Measurements from ENCODE around the gene CCDC85B. TPM values are rescaled to one million over a fixed set of nuclear protein-coding genes. Genes with fewer than 3 reads are reported as not detected.

The CCDC85B gene
- total and polyA plus RNA-seq, 2 of the 13 experiments (the other 11 are each of a cell fraction or from before 2014, with no cell fraction given): 8.2 to 19.5 TPM

DNA sequence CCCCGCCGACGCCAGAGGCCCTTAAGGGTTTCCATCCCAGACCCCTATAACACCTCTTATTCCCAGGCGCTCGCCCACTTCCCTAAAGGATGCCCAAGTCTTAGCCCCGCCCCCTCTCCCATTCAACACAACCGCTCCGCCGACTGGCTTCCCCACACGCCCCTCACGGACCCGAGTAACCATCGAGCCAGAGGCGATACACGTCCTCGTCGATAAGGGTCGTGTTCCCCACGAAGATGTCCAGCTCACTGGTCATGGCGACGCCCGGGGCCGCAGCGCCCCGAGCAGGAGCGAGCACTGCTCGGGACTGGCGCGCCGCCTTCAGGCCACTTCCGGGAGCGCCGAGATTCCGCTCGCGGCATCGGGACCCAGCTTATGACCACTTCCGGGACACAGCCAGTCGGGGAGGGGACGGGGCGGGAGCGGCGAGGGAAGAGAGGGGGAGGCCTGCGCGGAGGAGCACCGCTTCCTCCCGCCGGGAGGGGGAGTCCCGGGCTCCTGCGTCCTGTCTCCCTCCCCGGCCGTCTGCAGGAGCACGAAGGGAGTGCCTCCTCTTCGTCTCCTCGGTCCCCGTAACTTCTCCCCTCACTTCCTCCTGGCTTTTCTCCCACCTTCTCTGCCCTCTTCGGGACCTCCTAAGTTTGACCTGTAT is 2.2 kb upstream of the CCDC85B start, which contains the start of gene FIBP (continued):
- TF ChIP-seq, protein P1, sequence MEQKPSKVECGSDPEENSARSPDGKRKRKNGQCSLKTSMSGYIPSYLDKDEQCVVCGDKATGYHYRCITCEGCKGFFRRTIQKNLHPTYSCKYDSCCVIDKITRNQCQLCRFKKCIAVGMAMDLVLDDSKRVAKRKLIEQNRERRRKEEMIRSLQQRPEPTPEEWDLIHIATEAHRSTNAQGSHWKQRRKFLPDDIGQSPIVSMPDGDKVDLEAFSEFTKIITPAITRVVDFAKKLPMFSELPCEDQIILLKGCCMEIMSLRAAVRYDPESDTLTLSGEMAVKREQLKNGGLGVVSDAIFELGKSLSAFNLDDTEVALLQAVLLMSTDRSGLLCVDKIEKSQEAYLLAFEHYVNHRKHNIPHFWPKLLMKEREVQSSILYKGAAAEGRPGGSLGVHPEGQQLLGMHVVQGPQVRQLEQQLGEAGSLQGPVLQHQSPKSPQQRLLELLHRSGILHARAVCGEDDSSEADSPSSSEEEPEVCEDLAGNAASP (CRISPR knock-in tag; IDR thresholded peaks at IDR 0.05; ENCODE audit: borderline replicate concordance): peak; percentile 17; the same call in 1 of the 2 replicates
- TF ChIP-seq TCF7 (IDR thresholded peaks at IDR 0.05; ENCODE audit: low read depth): no peak
- TF ChIP-seq MAZ (IDR thresholded peaks at IDR 0.05; ENCODE audit: borderline replicate concordance, low read depth, low read length): peak; percentile 95
- peak; percentile 84 for TF ChIP-seq MAZ (CRISPR knock-in tag; IDR thresholded peaks at IDR 0.05; ENCODE audit: low read depth)
- no peak for TF ChIP-seq ZNF337 (CRISPR knock-in tag; IDR thresholded peaks at IDR 0.05; ENCODE audit: borderline replicate concordance, low read depth)
- no peak for TF ChIP-seq RFXAP (CRISPR knock-in tag; IDR thresholded peaks at IDR 0.05; ENCODE audit: borderline replicate concordance)
- TF ChIP-seq EEA1 (CRISPR knock-in tag; IDR thresholded peaks at IDR 0.05; ENCODE audit: borderline replicate concordance): no peak
- TF ChIP-seq FOSL1 (CRISPR knock-in tag; IDR thresholded peaks at IDR 0.05; ENCODE audit: borderline replicate concordance): no peak
- no peak for TF ChIP-seq HHEX (CRISPR knock-in tag; IDR thresholded peaks at IDR 0.05)
- no peak for TF ChIP-seq MTF1 (CRISPR knock-in tag; IDR thresholded peaks at IDR 0.05)
- no peak for TF ChIP-seq ZNF652 (CRISPR knock-in tag; IDR thresholded peaks at IDR 0.05; ENCODE audit: borderline replicate concordance, low read depth)
- TF ChIP-seq ZNF17 (CRISPR knock-in tag; IDR thresholded peaks at IDR 0.05): no peak
- no peak for TF ChIP-seq TOE1 (CRISPR knock-in tag; IDR thresholded peaks at IDR 0.05)
- TF ChIP-seq, protein P2, sequence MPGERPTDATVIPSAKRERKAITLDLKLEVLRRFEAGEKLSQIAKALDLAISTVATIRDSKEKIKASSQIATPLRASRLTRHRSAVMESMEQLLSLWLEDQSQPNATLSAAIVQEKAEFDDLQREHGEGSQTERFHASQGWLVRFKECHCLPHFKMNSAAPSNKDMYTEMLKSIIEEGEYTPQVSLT (CRISPR knock-in tag; IDR thresholded peaks at IDR 0.05; ENCODE audit: borderline replicate concordance, low read depth): no peak
- no peak for TF ChIP-seq DNMT3B (CRISPR knock-in tag; conservative IDR thresholded peaks at IDR 0.05)
- TF ChIP-seq, protein P3, sequence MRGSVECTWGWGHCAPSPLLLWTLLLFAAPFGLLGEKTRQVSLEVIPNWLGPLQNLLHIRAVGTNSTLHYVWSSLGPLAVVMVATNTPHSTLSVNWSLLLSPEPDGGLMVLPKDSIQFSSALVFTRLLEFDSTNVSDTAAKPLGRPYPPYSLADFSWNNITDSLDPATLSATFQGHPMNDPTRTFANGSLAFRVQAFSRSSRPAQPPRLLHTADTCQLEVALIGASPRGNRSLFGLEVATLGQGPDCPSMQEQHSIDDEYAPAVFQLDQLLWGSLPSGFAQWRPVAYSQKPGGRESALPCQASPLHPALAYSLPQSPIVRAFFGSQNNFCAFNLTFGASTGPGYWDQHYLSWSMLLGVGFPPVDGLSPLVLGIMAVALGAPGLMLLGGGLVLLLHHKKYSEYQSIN (CRISPR knock-in tag; IDR thresholded peaks at IDR 0.05; ENCODE audit: borderline replicate concordance): no peak
- TF ChIP-seq ZNF143 (CRISPR knock-in tag; IDR thresholded peaks at IDR 0.05): no peak
- peak; percentile 60; the same call in 1 of the 2 replicates for TF ChIP-seq SIN3A (IDR thresholded peaks at IDR 0.05; ENCODE audit: borderline replicate concordance, low read depth, low read length)
- TF ChIP-seq, protein P4, sequence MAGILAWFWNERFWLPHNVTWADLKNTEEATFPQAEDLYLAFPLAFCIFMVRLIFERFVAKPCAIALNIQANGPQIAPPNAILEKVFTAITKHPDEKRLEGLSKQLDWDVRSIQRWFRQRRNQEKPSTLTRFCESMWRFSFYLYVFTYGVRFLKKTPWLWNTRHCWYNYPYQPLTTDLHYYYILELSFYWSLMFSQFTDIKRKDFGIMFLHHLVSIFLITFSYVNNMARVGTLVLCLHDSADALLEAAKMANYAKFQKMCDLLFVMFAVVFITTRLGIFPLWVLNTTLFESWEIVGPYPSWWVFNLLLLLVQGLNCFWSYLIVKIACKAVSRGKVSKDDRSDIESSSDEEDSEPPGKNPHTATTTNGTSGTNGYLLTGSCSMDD (CRISPR knock-in tag; IDR thresholded peaks at IDR 0.05): no peak
- peak; percentile 35; the same call in 1 of the 2 replicates for TF ChIP-seq CBX5 (CRISPR knock-in tag; IDR thresholded peaks at IDR 0.05; ENCODE audit: borderline replicate concordance)
- TF ChIP-seq, protein P5, sequence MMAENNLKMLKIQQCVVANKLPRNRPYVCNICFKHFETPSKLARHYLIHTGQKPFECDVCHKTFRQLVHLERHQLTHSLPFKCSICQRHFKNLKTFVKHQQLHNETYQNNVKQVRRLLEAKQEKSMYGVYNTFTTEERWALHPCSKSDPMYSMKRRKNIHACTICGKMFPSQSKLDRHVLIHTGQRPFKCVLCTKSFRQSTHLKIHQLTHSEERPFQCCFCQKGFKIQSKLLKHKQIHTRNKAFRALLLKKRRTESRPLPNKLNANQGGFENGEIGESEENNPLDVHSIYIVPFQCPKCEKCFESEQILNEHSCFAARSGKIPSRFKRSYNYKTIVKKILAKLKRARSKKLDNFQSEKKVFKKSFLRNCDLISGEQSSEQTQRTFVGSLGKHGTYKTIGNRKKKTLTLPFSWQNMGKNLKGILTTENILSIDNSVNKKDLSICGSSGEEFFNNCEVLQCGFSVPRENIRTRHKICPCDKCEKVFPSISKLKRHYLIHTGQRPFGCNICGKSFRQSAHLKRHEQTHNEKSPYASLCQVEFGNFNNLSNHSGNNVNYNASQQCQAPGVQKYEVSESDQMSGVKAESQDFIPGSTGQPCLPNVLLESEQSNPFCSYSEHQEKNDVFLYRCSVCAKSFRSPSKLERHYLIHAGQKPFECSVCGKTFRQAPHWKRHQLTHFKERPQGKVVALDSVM (CRISPR knock-in tag; IDR thresholded peaks at IDR 0.05): 0 out of 2 replicates have a peak, but pooled peaks have one; percentile 33
- TF ChIP-seq RXRB (CRISPR knock-in tag; IDR thresholded peaks at IDR 0.05; ENCODE audit: borderline replicate concordance): no peak
- no peak for TF ChIP-seq NCOA5 (CRISPR knock-in tag; IDR thresholded peaks at IDR 0.05)
- TF ChIP-seq HIVEP1 (CRISPR knock-in tag; IDR thresholded peaks at IDR 0.05): peak; percentile 55; the same call in 1 of the 2 replicates

All from HepG2 (cell line).